GM19397 (cell line): Measurements from ENCODE around the gene FKBP2.

Experiments used
- ATAC-seq: cut with Tn5 transposase; IDR thresholded peaks from one replicate; pipeline ENCODE4 v1.9.1; 2021; ENCODE audit warnings: mild to moderate bottlenecking, moderate library complexity; ENCODE audit not compliant: unreplicated experiment

The FKBP2 gene

DNA sequence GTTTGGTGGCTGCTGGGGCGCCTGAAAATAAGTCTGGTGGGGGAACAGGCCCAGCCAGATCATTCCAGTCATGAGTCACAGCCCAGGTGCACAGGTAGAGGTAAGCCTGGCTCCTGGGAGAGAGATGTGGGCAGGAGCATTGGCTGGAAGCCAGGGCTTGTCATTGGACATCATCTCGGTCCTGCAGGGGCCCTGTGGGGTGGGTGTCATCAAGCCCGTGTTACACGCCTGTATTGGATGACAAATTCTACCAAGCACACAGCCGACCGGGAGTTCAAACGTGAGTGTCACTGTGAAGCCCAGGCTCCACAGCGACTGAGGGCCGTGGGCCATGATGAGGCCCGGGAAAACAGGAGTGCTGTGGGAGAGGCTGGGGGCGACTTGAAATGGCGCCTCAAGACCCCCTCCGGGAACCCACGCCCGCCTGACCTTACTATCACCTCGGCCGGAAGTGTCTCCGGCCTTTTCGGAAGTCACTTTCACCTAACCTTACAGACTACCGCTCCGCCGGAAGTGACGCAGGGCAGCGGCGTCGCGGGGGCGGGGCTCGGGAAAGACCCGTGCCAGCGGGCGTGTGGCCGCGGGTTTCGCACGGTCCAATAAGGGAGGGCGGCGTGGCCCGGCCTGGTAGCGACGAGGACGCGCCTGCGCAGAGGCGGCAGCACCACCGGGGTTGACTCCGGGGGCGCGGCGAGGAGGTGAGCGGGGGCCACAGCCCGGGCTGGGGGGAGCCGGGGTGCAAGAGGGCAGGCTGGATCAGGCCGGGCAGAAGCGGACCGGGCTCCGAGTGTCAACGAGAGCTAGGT lies at the start of gene FKBP2:
Gene FKBP2, plus strand, starts transcription at position 661 of the 806 bp plus-strand sequence. CDS start 1,293 bp downstream, outside the sequence.
- peak; percentile 56 for ATAC-seq

- ATAC-seq: no peak
Observed at GRCh38 chr11:64192434-64192833, 48.5 kb upstream of the FKBP2 start.

- ATAC-seq: no peak
Observed at GRCh38 chr11:64196626-64197025, 44.3 kb upstream of the FKBP2 start.

- no peak for ATAC-seq
Observed at GRCh38 chr11:64198511-64198910, 42.4 kb upstream of the FKBP2 start.

DNA sequence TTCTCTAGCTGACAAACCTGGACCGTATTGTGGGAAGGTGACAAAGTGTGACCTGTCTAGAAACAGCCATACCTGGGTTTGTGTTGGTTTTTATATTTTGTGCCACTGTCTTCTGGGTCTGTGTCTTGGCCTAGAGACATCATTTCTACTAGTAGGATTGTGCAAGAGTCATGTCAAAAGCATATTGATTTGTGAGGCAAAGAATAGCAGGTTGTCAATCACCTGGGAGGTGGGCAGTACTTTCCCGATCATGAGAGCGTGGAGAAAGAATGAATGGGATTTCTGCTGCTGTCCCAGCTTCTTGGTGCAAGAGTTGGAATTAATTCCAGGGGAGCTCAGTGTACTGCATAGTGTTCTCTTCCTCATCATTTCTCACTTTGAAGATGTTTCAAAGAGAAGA lies 39.4 kb upstream of the FKBP2 start:
- no peak for ATAC-seq

DNA sequence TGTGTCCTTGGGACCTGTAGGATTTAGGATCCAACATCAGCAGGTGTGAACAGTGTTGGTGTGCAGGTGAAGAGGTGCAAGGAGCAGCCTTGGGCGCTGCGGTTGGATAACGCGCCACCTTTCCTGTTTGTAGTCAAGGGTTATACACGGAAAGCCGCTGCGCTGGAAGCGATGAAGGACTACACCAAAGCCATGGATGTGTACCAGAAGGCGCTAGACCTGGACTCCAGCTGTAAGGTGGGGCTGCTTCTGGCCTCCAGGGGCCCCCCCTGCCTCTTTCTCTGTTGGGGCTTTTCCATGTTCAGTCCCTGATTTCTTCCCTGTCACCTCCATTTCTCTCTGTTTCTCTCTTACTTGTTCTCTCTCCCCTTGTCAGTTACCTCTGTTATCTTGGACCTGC lies 37.9 kb upstream of the FKBP2 start:
- no peak for ATAC-seq

GRCh38 chr11:64203421-64204079 lies 37.3 kb upstream of the FKBP2 start:
- no peak for ATAC-seq

- no peak for ATAC-seq
Observed at GRCh38 chr11:64204080-64204440, 36.8 kb upstream of the FKBP2 start.

DNA sequence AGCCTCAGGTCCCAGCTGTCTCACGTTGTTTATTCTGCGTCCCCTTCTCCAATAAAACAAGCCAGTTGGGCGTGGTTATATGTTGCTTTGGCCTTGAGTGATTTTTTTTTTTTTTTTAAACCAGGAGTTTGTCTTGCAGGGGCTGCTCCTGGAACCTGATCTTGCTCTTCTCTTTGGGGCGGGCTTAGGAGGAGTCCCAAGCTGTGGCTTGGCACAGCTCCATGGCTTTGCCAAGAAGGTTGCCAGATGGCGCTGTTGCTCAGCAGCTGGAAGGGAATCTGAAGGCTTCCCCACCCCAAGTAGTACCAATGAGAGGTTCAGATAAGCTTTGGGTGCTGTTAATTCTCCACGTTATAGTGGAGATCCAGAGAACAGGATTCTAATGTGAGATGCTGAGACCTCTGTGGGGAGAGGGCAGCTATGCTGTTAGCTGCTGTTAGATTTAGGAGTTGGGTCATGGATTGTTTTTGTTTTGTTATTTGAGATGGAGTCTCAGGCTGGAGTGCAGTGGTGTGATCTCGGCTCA lies 36.4 kb upstream of the FKBP2 start:
- ATAC-seq: no peak

- peak; percentile 9 for ATAC-seq
Observed at GRCh38 chr11:64206457-64207255, 34.2 kb upstream of the FKBP2 start, which contains the start of gene FERMT3. FERMT3 (plus strand) TSS chr11:64206721; CDS start chr11:64207365, 644 bp downstream.

DNA sequence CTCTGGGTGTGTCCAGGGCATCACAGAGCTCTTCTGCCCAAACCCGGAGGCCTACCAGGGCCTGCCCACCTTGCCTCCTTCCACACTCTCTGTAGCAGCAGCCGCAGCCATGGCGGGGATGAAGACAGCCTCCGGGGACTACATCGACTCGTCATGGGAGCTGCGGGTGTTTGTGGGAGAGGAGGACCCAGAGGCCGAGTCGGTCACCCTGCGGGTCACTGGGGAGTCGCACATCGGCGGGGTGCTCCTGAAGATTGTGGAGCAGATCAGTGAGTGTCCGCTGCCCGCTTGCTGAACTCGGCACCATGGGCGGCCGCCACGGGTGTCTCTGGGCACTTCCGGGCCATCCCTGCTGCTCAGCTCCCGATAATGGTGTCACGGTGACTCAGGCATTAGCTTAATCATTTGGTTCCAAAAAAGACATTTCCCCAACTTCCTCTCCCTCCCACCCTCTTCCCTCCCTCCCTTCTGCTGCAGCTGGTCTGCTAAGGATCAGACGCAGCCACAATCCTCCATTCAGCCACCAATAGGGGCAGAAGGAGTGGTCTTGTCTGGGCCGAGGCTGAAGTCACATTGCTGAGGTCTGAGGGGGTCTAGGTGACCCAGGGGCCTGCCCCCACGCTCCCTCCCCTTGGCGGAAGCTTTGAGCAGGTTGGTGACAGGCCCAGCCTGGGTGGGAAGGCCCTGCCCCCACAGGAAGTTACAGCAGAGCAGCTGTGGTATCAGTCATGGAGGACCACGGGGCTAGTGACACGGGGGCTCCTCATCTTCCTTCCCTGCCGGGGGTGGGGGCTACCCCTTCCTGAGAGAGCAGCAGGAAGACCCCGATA lies 33.4 kb upstream of the FKBP2 start:
- ATAC-seq: peak; percentile 58

- no peak for ATAC-seq
Observed at GRCh38 chr11:64208086-64208795, 32.7 kb upstream of the FKBP2 start.

- ATAC-seq: no peak
Observed at GRCh38 chr11:64208796-64209562, 31.9 kb upstream of the FKBP2 start.

DNA sequence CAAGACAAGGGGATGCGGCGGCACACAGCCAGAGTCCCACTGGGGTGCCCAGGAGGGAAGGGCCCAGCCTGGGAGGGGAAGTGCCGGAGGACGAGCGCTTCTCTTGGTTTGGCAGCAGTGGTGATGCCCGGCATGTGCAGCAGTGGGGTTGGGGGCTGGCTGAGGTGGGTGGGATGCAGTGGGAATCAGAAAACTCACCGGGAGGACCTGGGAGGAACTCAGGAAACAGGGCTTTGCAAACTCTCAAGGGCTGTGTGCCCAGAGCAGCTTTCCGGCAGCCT lies 31.4 kb upstream of the FKBP2 start:
- ATAC-seq: no peak

DNA sequence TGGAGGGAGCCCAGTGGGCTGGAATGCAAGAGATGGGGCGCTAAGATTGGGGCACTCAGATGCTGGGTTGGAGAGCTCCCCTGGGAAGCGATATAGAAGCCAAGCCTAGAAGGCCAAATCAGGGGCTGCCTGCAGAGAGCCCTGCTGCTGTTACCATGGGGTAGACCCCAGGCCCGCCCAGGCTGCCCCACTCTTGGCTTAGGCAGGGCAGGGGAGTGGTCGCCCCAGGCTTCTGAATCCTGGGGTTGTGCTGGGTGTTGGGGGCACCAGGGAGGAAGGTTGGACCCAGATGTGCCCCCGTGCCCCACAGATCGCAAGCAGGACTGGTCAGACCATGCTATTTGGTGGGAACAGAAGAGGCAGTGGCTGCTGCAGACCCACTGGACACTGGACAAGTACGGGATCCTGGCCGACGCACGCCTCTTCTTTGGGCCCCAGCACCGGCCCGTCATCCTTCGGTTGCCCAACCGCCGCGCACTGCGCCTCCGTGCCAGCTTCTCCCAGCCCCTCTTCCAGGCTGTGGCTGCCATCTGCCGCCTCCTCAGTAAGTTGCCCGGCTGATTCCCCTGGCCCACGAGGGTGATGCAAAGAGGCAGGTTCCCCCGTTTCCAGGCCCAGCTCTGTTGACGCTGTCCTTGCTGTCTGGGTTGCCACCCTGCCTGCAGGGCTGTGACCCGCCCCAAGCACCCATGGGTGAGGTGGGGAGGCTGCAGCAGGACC lies 30.4 kb upstream of the FKBP2 start:
- no peak for ATAC-seq

- no peak for ATAC-seq
Observed at GRCh38 chr11:64211181-64211872, 29.6 kb upstream of the FKBP2 start.

DNA sequence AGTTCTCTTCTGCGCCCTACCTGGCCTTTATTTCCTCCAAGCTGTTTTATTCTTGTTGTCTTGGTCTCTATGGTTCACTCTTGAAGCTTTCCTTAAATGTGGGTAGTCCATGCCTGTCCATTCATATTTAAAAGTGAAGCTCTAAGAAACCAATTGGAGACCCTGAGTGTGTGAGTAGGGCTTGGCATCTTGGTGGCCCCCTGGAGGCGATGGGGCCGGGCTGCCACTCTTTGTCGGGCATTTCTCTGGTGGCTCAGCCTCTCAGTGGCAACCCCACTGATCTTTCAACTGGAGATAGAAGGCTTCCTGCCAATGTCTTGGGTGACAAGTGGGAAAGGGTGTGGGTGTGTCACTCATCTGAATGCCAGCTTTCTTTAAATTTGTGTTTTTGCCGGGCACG lies 24.0 kb upstream of the FKBP2 start:
- ATAC-seq: no peak
